Activated naive CD8-positive, alpha-beta T cell treated with anti-CD3 and anti-CD28 coated beads, Interleukin-2, amount 50 U/mL, for 16 hours (primary cell): ENCODE results near the gene COL28A1.
"Not testable (repeated sequence)": the region's sequence is repeated elsewhere in the genome, so short reads cannot be mapped to it uniquely, and the experiment has no call there.

Experiments used
- DNase-seq: peaks from one replicate; pipeline ENCODE4 v3.0.0-alpha.2; 2020; ENCODE audit warnings: low read depth, low spot score

The COL28A1 gene

GRCh38 chr7:7464991-7465765 is 70.5 kb downstream of the COL28A1 start:
- DNase-seq = not testable (repeated sequence)

GRCh38 chr7:7454000-7454399 is 81.7 kb downstream of the COL28A1 start:
- DNase-seq = no peak

GRCh38 chr7:7452652-7453051 is 83.0 kb downstream of the COL28A1 start:
- DNase-seq = no peak

- no peak for DNase-seq
Measured at GRCh38 chr7:7452119-7452518, 83.6 kb downstream of the COL28A1 start.

GRCh38 chr7:7449055-7449454 is 86.6 kb downstream of the COL28A1 start:
- DNase-seq = no peak

- DNase-seq = no peak
Measured at GRCh38 chr7:7446616-7447015, 89.1 kb downstream of the COL28A1 start.

GRCh38 chr7:7443806-7444350 is 91.8 kb downstream of the COL28A1 start:
- no peak for DNase-seq

- DNase-seq = no peak
Measured at GRCh38 chr7:7439564-7439963, 96.1 kb downstream of the COL28A1 start.

- no peak for DNase-seq
Measured at GRCh38 chr7:7438851-7439250, 96.8 kb downstream of the COL28A1 start.

GRCh38 chr7:7435978-7436377 is 99.7 kb downstream of the COL28A1 start:
- no peak for DNase-seq

- no peak for DNase-seq
Measured at GRCh38 chr7:7434329-7434728, 101.3 kb downstream of the COL28A1 start.

GRCh38 chr7:7433811-7434210 is 101.9 kb downstream of the COL28A1 start:
- DNase-seq = no peak

GRCh38 chr7:7432979-7433378 is 102.7 kb downstream of the COL28A1 start:
- DNase-seq = no peak

GRCh38 chr7:7428806-7429205 is 106.9 kb downstream of the COL28A1 start:
- DNase-seq = no peak

GRCh38 chr7:7427363-7427762 is 108.3 kb downstream of the COL28A1 start:
- no peak for DNase-seq

- DNase-seq = no peak
Measured at GRCh38 chr7:7426676-7427075, 109.0 kb downstream of the COL28A1 start.

- no peak for DNase-seq
Measured at GRCh38 chr7:7425321-7425720, 110.4 kb downstream of the COL28A1 start.

- no peak for DNase-seq
Measured at GRCh38 chr7:7424151-7424873, 111.4 kb downstream of the COL28A1 start.

GRCh38 chr7:7422641-7423040 is 113.0 kb downstream of the COL28A1 start:
- no peak for DNase-seq

- no peak for DNase-seq
Measured at GRCh38 chr7:7421826-7422225, 113.8 kb downstream of the COL28A1 start.

- no peak for DNase-seq
Measured at GRCh38 chr7:7418997-7419396, 116.7 kb downstream of the COL28A1 start.

- DNase-seq = no peak
Measured at GRCh38 chr7:7417851-7418250, 117.8 kb downstream of the COL28A1 start.

GRCh38 chr7:7417414-7417813 is 118.3 kb downstream of the COL28A1 start:
- DNase-seq = no peak
